ENCODE results near the gene TRAPPC14. TPM values are rescaled to one million over a fixed set of nuclear protein-coding genes. Genes with fewer than 3 reads are reported as not detected.

Gene TRAPPC14
- total and polyA plus RNA-seq, 2 of the 8 experiments (the other 6 are each of a cell fraction or from before 2014, with no cell fraction given), result 11.9 to 22.1 TPM

DNA sequence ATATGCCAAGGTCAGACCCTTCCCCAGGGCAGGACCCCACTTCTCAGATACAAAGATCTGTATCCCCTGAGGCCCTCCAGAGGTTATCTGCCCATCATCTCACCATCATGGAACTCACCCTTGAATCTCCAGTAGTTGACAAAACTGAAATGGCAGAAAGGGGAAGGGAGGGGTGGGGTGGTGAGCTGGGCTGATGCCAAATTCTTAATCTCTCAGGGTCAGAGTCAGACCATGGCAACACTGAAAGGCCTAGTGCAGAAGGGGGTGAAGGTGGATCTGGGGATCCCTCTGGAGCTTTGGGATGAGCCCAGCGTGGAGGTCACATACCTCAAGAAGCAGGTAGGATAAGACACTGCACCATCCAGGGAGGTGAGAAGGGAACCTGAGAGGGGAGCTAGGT is 36.0 kb downstream of the TRAPPC14 start:
- ChIA-PET POLR2A (ENCODE audit: partially characterized antibody) (interaction anchor here (0.8 to 19.1 kb wide), 6 partner anchors 9 to 30 kb away, joined by 3 to 414 read pairs (median 6); partner anchors contain the start of genes AP4M1 and MCM7), CTCF (ENCODE audit: partially characterized antibody) (interaction anchor here (0.8 to 5.3 kb wide), 5 partner anchors 10 to 80 kb away, joined by 3 to 24 read pairs (median 4); no protein-coding TSS in a partner anchor)
- no peak overlapping the region for H2AK5ac ChIP-seq (ENCODE audit: low read depth, low read length)
- no peak for TF ChIP-seq FOSL1 (IDR thresholded peaks at IDR 0.05; ENCODE audit: insufficient read depth, low read depth, low read length)
- TF ChIP-seq CHD2 (IDR thresholded peaks at IDR 0.05; ENCODE audit: low read length), result no peak
- no peak for TF ChIP-seq NANOG (IDR thresholded peaks at IDR 0.05; ENCODE audit: insufficient read depth, low read depth, low read length, poor library complexity, severe bottlenecking)
- TF ChIP-seq GABPA (IDR thresholded peaks at IDR 0.05; ENCODE audit: borderline replicate concordance, insufficient read depth, low read length), result no peak
- H3K27me3 ChIP-seq (replicated peaks in 1 of 4; ENCODE audit: control insufficient read depth in 3 of 4, extremely low read depth in 1 of 4, insufficient read depth in 3 of 4, low read length in 3 of 4), result no peaks in the 10 kb centered on the region
- no peak overlapping the region for H3K9ac ChIP-seq (replicated peaks in 1 of 4; ENCODE audit: extremely low read depth in 1 of 4, low read depth in 3 of 4, low read length in 3 of 4)
- DNase-seq (ENCODE audit: low read depth in 1 of 2, low spot score in 2 of 2) (no peak), FAIRE-seq (no peak)
- H3K18ac ChIP-seq (ENCODE audit: extremely low read depth, low read length), result no peak overlapping the region
- no peak overlapping the region for H4K91ac ChIP-seq (replicated peaks; ENCODE audit: insufficient read length, low read length)
- no peak overlapping the region for H3K4me2 ChIP-seq (ENCODE audit: insufficient read depth in 1 of 2, low read depth in 2 of 2, low read length in 2 of 2)
- no peak overlapping the region for H2BK15ac ChIP-seq (ENCODE audit: low read length)
- H3K9me3 ChIP-seq (ENCODE audit: insufficient read depth in 2 of 2, low read depth in 1 of 2, low read length in 1 of 2), result no peaks in the 10 kb centered on the region
- peaks cover 0 to 6% of the 10 kb centered on the region in 2 experiments; a peak in 1 of 4 replicates for H3K79me2 ChIP-seq (ENCODE audit: control insufficient read depth in 1 of 2, insufficient read depth in 2 of 2, low read length in 2 of 2)
- H2BK12ac ChIP-seq (ENCODE audit: low read depth, low read length), result no peak overlapping the region
- H4K8ac ChIP-seq (ENCODE audit: extremely low read depth, insufficient read depth, low read length), result no peak overlapping the region
- H4K20me1 ChIP-seq (replicated peaks in 1 of 2; ENCODE audit: control insufficient read depth in 1 of 2, insufficient read depth in 2 of 2, low read length in 2 of 2), result no peaks in the 10 kb centered on the region
- H3K4me3 ChIP-seq (ENCODE audit: extremely low read depth in 1 of 4, insufficient read depth in 2 of 4, low read depth in 3 of 4, low read length in 4 of 4), result no peak overlapping the region
- no peak overlapping the region for H2BK20ac ChIP-seq (ENCODE audit: low read length)
- H3K4ac ChIP-seq (replicated peaks; ENCODE audit: insufficient read length, low read depth, low read length), result no peak overlapping the region
- no peak overlapping the region for H2BK5ac ChIP-seq (ENCODE audit: low read depth, low read length)
- no peak overlapping the region for H4K5ac ChIP-seq (ENCODE audit: insufficient read length, low read depth, low read length)
- H3K23me2 ChIP-seq (ENCODE audit: low read depth, low read length), result peaks cover 12% of the 10 kb centered on the region
- no peak overlapping the region for H3K27ac ChIP-seq (ENCODE audit: low read depth, low read length)
- no peak overlapping the region for H3K23ac ChIP-seq (ENCODE audit: insufficient read length)
- no peaks in the 10 kb centered on the region for H3K36me3 ChIP-seq (ENCODE audit: control insufficient read depth in 2 of 4, insufficient read depth in 4 of 4, low read length in 3 of 4)
- H3K14ac ChIP-seq (ENCODE audit: insufficient read length), result no peak overlapping the region
- WGBS, 2 experiments (ENCODE audit: extremely low coverage in 1 of 2, insufficient coverage in 1 of 2, insufficient read length in 1 of 2, insufficient replicate concordance in 2 of 2, low coverage in 1 of 2, low lambda C conversion rate in 2 of 2, missing lambda C conversion rate in 1 of 2), result 67% methylated on average over 1 of the region's 1 CpG; no CpG with 5 or more reads in 1 of the 2 experiments
- H3K56ac ChIP-seq (replicated peaks; ENCODE audit: insufficient read length, low read depth, low read length), result no peak overlapping the region
- no peak overlapping the region for H2BK120ac ChIP-seq (replicated peaks; ENCODE audit: low read depth, low read length)
- 0 out of 2 replicates have a peak, but pooled peaks cover 2% of the 10 kb centered on the region for H3K79me1 ChIP-seq (ENCODE audit: low read depth, low read length)
- H2AFZ ChIP-seq (ENCODE audit: low read length), result no peak overlapping the region
- peaks cover 0 to 5% (median 1%) of the 10 kb centered on the region in 4 experiments; a peak in 4 of 7 replicates for H3K4me1 ChIP-seq (replicated peaks in 1 of 4; ENCODE audit: control insufficient read depth in 3 of 4, insufficient read depth in 4 of 4, low read length in 3 of 4)

All from H1 (cell line).